NCI-H1694 (cell line): ENCODE measurements around the gene DYRK2.

ENCODE experiments used
- DNase-seq: peaks from one replicate; lab custom pipeline; 2025; lab: John Stamatoyannopoulos, UW

DYRK2 gene

DNA sequence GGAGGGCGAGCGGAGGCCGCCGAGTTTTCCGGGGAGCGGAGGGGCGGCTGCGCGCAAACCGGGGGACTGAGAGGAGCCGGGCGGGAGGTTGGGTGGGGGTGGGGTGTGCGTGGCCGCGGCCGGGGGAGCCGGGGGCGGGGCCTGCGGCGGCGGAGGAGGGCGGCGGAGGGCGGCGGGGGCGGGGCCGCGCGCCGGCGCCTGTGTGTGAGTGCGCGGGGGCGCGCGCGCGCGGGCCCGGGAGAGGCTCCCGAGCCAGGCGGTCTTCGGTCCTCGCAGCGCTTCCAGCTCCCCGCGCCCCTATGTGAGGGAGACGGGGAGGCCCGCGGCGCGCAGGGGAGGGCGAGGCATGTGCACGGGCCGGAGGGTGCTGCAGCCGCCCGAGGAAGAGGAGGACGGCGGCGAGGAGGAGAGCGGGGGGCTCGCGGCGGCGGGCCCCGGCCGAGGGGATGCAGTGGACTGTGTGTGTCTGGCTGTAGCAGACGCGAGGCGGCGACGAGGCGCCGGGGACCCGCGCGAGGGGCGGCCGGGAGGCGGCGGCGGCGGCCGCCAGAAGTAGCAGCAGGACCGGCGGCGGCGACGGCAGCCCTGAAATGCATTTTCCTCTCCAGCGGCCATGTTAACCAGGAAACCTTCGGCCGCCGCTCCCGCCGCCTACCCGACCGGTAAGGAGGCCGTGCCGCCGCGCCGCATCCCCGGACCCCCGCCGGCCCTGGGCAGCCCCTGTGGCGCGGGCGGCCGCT is at the start of gene DYRK2:
Gene DYRK2, plus strand, starts transcription at position 225 of the 740 bp plus-strand sequence. Its CDS starts 389 bp downstream, at position 614.
- DNase-seq, result no peak

GRCh38 chr12:67599691-67600090 is 48.9 kb upstream of the DYRK2 start:
- no peak for DNase-seq

GRCh38 chr12:67601126-67601525 is 47.4 kb upstream of the DYRK2 start:
- no peak for DNase-seq

DNA sequence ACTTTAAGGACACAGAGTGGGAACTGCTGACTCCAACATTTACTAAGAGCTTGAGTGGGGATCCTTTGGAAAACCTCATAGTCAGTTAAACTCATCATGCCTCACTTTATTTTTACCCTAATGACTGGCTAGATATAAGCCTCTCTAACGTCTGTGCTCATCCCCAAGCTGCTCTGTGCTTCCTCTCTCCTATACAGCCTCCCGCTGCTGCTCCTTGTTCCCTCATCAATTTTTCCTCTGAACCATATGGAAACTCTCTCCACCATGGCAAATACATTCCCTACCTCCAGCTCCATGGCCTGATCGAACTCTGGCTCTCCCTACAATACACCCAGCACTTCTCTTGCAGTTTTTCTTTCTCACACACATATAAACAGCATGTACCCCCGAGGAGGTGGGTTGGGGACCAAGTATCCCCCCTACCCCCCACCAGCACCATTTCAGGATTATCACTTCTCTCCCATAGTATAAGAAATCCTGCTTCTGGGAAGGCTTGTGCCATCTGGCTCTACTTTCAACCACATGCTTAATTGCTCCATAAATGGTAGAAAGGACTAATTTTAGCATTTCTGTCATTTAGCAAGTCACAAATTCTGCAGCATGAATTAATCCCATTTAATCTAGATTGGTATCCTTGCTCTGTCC is 39.2 kb upstream of the DYRK2 start:
- peak; percentile 83 for DNase-seq

DNA sequence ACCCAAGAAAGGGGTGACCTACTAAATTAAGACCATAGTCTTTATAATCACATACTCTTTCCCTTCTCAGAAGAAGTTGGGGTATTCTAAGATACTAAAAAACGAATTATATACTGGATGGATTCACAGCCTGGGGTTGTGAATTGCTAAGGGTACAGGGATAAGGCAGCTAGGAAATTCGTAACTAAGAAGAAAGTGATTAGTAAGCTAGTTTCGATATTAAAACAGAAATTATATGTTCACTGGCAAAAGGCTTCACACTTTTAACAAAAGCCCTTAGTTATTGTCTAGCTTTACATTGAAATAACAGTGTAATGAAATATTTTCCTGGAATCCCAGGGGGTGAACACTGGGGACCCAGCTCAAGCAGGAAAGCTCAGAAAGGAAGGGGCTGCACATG is 35.5 kb upstream of the DYRK2 start:
- DNase-seq, result no peak

DNA sequence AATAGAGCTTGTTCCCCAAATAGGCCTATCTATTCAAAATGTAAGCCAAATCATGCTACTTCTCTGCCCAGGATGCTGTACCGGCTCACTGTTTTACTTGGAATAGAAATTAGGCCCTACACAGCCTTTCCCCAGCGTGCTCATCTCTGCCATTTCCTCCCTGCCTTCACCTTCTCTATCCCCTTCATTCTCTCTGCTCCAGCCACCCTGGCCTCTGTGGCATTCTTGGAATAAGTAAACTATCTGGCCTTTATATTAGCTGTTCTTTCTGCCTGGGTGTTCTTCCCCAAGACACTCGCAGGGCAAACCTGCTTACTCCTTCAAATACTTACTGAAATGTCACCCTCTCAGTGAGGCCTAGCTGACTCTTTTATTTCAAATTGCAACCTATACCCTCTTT is 30.9 kb upstream of the DYRK2 start:
- no peak for DNase-seq

DNA sequence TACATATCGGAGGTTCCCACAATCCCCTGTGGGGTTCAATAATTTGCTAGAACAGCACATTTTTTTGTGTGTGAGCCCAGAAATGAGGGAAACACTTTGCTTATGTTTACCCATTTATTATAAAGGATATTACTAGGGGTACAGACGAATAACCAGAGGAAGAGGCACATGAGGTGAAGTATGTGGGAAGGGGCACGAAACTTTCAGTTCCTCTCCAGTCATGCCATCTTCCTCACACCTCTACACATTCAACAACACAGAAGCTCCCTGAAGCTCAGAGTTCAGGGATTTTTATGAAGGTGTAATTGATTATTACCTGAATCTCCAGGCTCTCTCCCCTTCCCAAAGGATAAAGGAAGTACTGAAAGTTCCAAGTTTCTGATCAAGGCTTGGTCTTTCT is 30.2 kb upstream of the DYRK2 start:
- no peak for DNase-seq

DNA sequence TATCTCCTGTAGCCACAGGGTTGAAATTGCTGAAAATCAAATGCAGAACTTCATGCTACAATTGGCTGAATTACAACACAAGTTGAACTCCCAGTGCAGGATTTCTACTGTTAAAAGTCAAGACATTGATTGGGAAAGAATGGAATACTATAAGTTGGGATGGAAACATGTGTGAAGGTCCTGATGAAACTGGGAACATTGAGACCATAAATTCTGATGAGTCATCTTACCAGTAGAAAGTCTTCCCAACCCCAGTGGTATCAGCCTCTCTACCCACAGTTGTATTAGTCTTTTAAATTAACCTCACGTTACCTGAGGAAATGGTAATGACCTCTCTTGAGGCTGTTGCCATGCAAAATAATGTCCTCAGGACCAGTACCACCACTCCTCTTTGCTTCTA is 27.4 kb upstream of the DYRK2 start:
- DNase-seq, result no peak

DNA sequence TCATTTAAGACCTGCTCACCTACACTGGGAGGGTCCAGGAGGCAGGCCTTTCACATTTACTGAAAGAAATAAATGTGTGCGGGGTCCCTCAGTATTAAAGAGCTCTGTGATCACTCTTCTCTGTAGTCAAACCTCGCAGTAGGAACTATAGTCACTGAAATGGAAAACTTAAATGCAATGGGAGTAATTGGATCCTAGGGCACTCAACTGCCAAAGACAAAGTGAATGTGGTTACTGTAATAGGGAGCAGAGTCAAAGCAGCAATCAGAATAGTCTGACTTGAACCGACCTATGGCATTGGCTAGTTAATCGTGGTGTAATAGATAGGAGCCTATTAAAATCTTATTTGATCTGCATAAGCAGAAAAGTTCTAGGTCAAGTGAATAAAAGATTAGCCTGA is 26.6 kb upstream of the DYRK2 start:
- DNase-seq, result no peak

DNA sequence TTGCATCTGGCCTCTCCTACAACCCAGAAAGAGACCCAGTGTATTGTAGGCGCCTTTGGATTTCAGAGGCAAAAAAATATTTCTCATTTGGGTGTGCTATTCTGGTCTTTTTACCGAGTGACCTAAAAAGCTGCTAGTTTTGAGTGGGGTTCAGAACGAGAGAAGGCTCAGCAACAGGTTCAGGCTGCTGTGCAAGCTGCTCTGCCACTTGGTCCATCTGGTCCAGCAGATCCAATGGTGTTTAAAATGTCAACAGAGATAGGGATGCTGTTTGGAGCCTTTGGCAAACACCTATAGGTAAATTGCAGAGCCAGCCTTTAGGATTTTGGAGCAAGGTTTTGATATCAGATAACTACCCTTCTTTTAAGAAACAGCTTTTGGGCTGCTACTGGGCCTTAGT is 25.3 kb upstream of the DYRK2 start:
- DNase-seq, result no peak

- DNase-seq, result no peak
Observed at GRCh38 chr12:67624355-67624754, 24.2 kb upstream of the DYRK2 start.

DNA sequence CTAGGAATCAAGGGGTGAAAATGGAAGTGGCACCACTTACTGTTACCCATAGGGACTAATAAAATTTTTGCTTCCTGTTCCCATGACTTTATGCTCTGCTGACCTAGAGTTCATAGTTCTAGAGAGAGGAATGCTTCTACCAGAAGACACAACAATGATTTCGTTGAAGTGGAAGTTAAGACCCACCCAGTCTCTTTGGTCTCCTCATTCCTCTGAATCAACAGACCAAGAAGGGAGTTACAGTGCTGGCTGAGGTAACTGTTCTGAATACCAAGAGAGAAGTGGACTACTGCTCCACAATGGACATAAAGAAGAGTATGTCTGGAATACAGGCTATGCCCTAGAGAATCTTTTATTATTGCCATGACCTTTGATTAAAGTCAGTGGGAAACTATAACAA is 23.5 kb upstream of the DYRK2 start:
- DNase-seq, result no peak

GRCh38 chr12:67626156-67626555 is 22.4 kb upstream of the DYRK2 start:
- DNase-seq, result no peak

GRCh38 chr12:67630373-67631088 is 18.0 kb upstream of the DYRK2 start:
- DNase-seq, result no peak

- DNase-seq, result no peak
Observed at GRCh38 chr12:67632005-67632404, 16.5 kb upstream of the DYRK2 start.

DNA sequence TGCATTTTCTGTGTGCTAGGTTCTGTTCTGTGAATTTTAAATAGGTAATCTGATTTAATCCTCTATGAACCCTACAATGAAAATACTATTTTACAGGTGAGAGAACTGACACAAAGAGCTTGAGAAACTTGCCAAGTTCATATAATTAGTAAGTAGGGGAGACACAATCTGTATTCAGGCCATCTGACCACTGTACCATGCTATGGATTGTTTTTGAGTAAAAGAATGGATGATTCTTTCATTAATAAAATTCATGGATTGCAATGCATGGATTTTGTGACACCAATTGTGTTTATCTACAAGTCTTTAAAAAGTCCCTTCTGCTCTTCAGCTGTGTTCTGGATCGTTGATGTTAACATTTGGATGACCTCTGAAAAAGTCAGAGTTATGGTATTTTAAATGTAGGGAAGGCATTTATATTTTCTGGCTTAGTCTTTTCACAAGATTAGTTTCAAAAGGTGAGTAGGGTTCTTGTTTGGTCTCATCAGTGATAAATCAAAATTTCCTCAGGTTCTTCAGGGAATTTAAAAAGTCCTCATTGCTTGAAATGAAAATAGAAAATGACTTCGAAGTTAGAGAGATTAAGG is 15.4 kb upstream of the DYRK2 start:
- DNase-seq, result no peak

- DNase-seq, result no peak
Observed at GRCh38 chr12:67633708-67634107, 14.8 kb upstream of the DYRK2 start.

DNA sequence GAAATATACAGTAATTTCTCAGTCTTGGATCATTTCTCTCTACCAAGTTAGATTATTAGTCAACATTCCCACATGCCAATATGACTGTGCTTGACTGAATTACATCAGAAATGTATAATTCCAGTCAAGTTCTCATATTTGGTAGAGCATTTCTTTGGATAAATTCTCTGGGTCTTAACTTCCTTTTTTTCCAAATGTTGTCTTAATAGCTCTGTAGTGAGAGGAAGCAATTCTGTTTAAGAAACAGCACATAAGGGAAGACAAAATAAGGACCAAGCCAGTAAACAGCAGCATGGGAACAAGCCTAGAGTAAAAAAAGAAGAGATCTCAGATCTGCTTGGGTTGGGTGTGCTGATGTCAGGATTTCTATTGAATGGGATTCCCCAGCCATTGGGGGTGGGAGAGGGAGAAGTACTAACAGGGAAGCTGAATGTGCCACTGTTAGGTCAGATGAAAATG is 14.2 kb upstream of the DYRK2 start:
- DNase-seq, result no peak

DNA sequence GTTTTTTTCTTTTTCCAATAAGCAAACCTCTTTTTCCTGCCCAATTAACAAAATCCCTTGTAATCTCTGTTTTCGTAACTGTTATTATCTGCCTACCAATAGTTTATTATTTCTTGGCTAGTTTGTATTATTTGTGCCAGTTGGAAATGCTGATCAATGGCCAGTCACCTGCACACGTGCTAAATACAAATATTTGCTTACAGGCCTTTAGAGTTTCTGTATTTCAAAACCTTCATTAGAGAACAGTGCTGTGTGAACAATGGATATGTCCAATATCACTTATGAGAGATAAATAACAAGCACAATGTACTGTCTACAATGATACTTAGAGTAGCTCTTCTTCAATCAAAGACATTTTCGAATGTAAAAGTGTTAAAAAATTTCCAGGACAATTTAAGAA is 10.8 kb upstream of the DYRK2 start:
- DNase-seq, result no peak

DNA sequence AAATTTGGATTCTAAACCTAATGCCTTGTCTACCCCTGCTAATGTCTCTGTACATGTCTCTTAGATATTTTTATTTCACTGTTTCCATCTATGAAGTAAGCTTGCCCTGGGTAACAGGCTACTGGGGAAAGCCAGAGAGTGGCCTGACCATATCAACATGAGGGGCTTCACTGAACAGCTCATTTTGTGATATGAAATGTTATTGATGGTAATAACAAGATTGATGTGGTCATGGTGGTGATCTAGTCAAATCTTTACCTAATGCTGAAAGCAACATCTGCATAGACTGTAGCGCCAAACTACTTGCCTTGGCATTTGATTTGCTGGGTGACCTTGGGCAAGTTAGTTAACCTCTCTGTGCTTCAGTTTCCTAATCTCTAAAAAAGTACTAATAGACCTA is 9.9 kb upstream of the DYRK2 start:
- DNase-seq, result no peak

- no peak for DNase-seq
Observed at GRCh38 chr12:67640863-67641262, 7.7 kb upstream of the DYRK2 start.

DNA sequence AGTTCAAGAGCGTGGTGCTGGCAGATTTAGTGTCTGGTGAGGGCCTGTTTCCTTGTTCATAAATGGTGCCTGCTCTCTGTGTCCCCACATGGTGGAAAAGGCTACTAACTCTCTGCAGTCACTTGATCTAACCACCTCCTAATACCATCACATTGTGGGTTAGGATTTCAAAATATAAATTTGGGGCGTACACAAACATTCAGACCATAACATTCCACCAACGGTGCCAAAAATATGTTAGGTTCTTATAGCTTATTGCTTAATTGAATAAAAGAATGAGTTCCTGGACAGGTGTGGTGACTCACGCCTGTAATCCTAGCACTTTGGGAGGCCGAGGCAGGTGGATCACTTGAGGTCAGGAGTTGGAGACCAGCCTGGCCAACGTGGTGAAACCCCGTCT is 3.4 kb upstream of the DYRK2 start:
- DNase-seq, result no peak

DNA sequence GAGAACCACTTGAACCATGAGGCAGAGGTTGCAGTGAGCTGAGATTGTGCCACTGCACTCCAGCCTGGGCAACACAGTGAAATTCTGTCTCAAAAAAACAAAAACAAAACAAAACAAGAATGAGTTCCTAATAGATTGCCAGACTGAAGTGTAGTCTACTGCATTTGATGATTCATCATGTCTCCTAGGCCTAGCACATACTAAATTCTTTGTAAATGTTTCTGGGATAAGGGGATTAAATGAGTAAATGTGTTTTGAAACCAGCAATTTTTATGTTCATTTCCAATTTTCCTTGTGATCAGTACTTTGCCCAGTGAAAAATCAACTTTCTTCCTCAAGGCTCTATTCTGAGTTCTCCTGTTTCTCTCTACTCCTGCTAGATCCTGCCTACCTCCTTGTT is 2.9 kb upstream of the DYRK2 start:
- no peak for DNase-seq
